Measurements from ENCODE around the gene MDFIC. TPM values are rescaled to one million over a fixed set of nuclear protein-coding genes. Genes with fewer than 3 reads are reported as not detected.

Gene MDFIC
- total and polyA plus RNA-seq, 2 experiments from 2014 or later = 10.6 to 18.5 TPM

GRCh38 chr7:115008465-115009114 lies 86.7 kb downstream of the MDFIC start:
- Histone ChIP-seq H3K4me2 (no peak overlapping the region), H3K9me3 (ENCODE audit: low read depth) (no peaks in the 10 kb centered on the region), H4K20me1 (ENCODE audit: insufficient read depth, poor library complexity, severe bottlenecking) (no peaks in the 10 kb centered on the region), H3K9me2 (replicated peaks; ENCODE audit: insufficient read depth) (no peaks in the 10 kb centered on the region), H3K27me3 (no peaks in the 10 kb centered on the region), H3K36me3 (replicated peaks; ENCODE audit: insufficient read depth, low read depth) (no peaks in the 10 kb centered on the region), H3K4me3 (no peak overlapping the region), H3K79me2 (no peaks in the 10 kb centered on the region), H3K4me1 (ENCODE audit: insufficient read depth) (peaks cover 9% of the 10 kb centered on the region), H2AFZ (no peak overlapping the region), H3K27ac (no peak overlapping the region)
- 74% methylated on average over 8 of the region's 8 CpGs for WGBS (ENCODE audit: low lambda C conversion rate, missing lambda C conversion rate)
- TF ChIP-seq CTCF (IDR thresholded peaks at IDR 0.05; ENCODE audit: poor library complexity) (no peak), EZH2phosphoT487 (IDR thresholded peaks at IDR 0.05; ENCODE audit: low read depth, severe bottlenecking, unreplicated experiment) (no peak), EZH2 (IDR thresholded peaks at IDR 0.05; ENCODE audit: borderline replicate concordance) (no peak)
- DNase-seq (ENCODE audit: low spot score) = peak; percentile 5

- H3K36me3 ChIP-seq (replicated peaks; ENCODE audit: insufficient read depth, low read depth) = no peaks in the 10 kb centered on the region
- H3K4me2 ChIP-seq = no peak overlapping the region
- no peaks in the 10 kb centered on the region for H3K9me2 ChIP-seq (replicated peaks; ENCODE audit: insufficient read depth)
- peak overlapping the region; percentile 15 for H3K27ac ChIP-seq
- TF ChIP-seq EZH2 (IDR thresholded peaks at IDR 0.05; ENCODE audit: borderline replicate concordance) (no peak), CTCF (IDR thresholded peaks at IDR 0.05; ENCODE audit: poor library complexity) (no peak), EZH2phosphoT487 (IDR thresholded peaks at IDR 0.05; ENCODE audit: low read depth, severe bottlenecking, unreplicated experiment) (no peak)
- WGBS (ENCODE audit: low lambda C conversion rate, missing lambda C conversion rate) = 35% methylated on average over 3 of the region's 3 CpGs
- no peak overlapping the region for H3K4me3 ChIP-seq
- no peak overlapping the region for H2AFZ ChIP-seq
- H3K9me3 ChIP-seq (ENCODE audit: low read depth) = no peaks in the 10 kb centered on the region
- no peaks in the 10 kb centered on the region for H4K20me1 ChIP-seq (ENCODE audit: insufficient read depth, poor library complexity, severe bottlenecking)
- no peaks in the 10 kb centered on the region for H3K27me3 ChIP-seq
- peaks cover 9% of the 10 kb centered on the region for H3K4me1 ChIP-seq (ENCODE audit: insufficient read depth)
- no peaks in the 10 kb centered on the region for H3K79me2 ChIP-seq
- no peak for DNase-seq (ENCODE audit: low spot score)
Observed at GRCh38 chr7:115009139-115009538, 87.2 kb downstream of the MDFIC start.

GRCh38 chr7:115009736-115010440 lies 88.0 kb downstream of the MDFIC start:
- no peaks in the 10 kb centered on the region for H3K79me2 ChIP-seq
- 87% methylated on average over 1 of the region's 1 CpG for WGBS (ENCODE audit: low lambda C conversion rate, missing lambda C conversion rate)
- no peak overlapping the region for H3K4me2 ChIP-seq
- H3K9me3 ChIP-seq (ENCODE audit: low read depth) = no peaks in the 10 kb centered on the region
- H2AFZ ChIP-seq = no peak overlapping the region
- no peaks in the 10 kb centered on the region for H3K9me2 ChIP-seq (replicated peaks; ENCODE audit: insufficient read depth)
- H3K4me1 ChIP-seq (ENCODE audit: insufficient read depth) = peaks cover 9% of the 10 kb centered on the region
- no peaks in the 10 kb centered on the region for H3K27me3 ChIP-seq
- peak overlapping the region; percentile 15 for H3K27ac ChIP-seq
- no peak overlapping the region for H3K4me3 ChIP-seq
- TF ChIP-seq CTCF (IDR thresholded peaks at IDR 0.05; ENCODE audit: poor library complexity) (no peak), EZH2phosphoT487 (IDR thresholded peaks at IDR 0.05; ENCODE audit: low read depth, severe bottlenecking, unreplicated experiment) (no peak), EZH2 (IDR thresholded peaks at IDR 0.05; ENCODE audit: borderline replicate concordance) (no peak)
- H3K36me3 ChIP-seq (replicated peaks; ENCODE audit: insufficient read depth, low read depth) = no peaks in the 10 kb centered on the region
- no peaks in the 10 kb centered on the region for H4K20me1 ChIP-seq (ENCODE audit: insufficient read depth, poor library complexity, severe bottlenecking)
- no peak for DNase-seq (ENCODE audit: low spot score)

All from hepatocyte (in vitro differentiated cells).